SK-N-SH (cell line): Measurements from ENCODE around the gene GOPC. TPM values are rescaled to one million over a fixed set of nuclear protein-coding genes. Genes with fewer than 3 reads are reported as not detected.

Source experiments
- CTCF ChIA-PET: fragments of 300-600, 350-600 bp; formaldehyde crosslinking; extraction: SDS; loops from one replicate; lab custom pipeline; 2021; lab: Yijun Ruan, JAX
- POLR2A ChIA-PET: fragments of 350-600 bp; sonication (Branson Sonifier 250); formaldehyde crosslinking; extraction: SDS; loops from one replicate; lab custom pipeline; 2020; ENCODE audit warnings: antibody characterized with exemption, inconsistent platforms; lab: Yijun Ruan, JAX
- DNase-seq: peaks from one replicate; pipeline ENCODE4 v3.0.0; 2012
- H2AFZ ChIP-seq: fragments of 200-600 bp; sonication (generic); 2 replicates; pipeline ENCODE4 v1.8.1; 2016; ENCODE audit warnings: antibody characterized with exemption, mild to moderate bottlenecking, low read depth
- H3F3A ChIP-seq: fragments of 200-600 bp; sonication (generic); replicated peaks from 2 replicates; pipeline ENCODE3; 2016; ENCODE audit warnings: antibody characterized with exemption, mild to moderate bottlenecking; ENCODE audit not compliant: insufficient read depth
- H3K27ac ChIP-seq, 2 experiments: fragments of 200-500 bp in 1 of 2; fragments of 200-600 bp in 1 of 2; sonication (Bioruptor generic) in 1 of 2; sonication (generic), shearing (Covaris generic) in 1 of 2; 2 replicates each; pipeline versions ENCODE4 v1.5.1 to v1.6.1; 2014 to 2016; ENCODE audit warnings: low read depth in 2 of 2, inconsistent platforms in 1 of 2, low read length in 1 of 2, mild to moderate bottlenecking in 1 of 2, mixed read lengths in 1 of 2
- H3K27me3 ChIP-seq: fragments of 200-600 bp; sonication (generic), shearing (Covaris generic); 2 replicates; pipeline ENCODE4 v1.6.1; 2016; ENCODE audit warnings: mixed run types; ENCODE audit not compliant: insufficient read depth
- H3K36me3 ChIP-seq, 2 experiments: fragments of 200-500 bp in 1 of 2; fragments of 200-600 bp in 1 of 2; sonication (Bioruptor generic) in 1 of 2; sonication (generic) in 1 of 2; replicated peaks in 1 of 2; 2 replicates each; pipeline versions ENCODE3 to v1.5.1; 2014 to 2016; ENCODE audit warnings: low read length in 1 of 2, mild to moderate bottlenecking in 1 of 2; ENCODE audit not compliant: insufficient read depth in 2 of 2, control insufficient read depth in 1 of 2
- H3K4me1 ChIP-seq, 2 experiments: fragments of 200-500 bp in 1 of 2; fragments of 200-600 bp in 1 of 2; sonication (Bioruptor generic) in 1 of 2; sonication (generic), shearing (Covaris generic) in 1 of 2; 2 replicates each; pipeline versions ENCODE4 v1.5.1 to v1.6.1; 2014 to 2016; ENCODE audit warnings: low read depth in 1 of 2, low read length in 1 of 2, mixed run types in 1 of 2; ENCODE audit not compliant: insufficient read depth in 2 of 2, control insufficient read depth in 1 of 2
- H3K4me2 ChIP-seq: fragments of 200-600 bp; sonication (generic), shearing (Covaris generic); 2 replicates; pipeline ENCODE4 v1.6.1; 2017; ENCODE audit warnings: mixed run types
- H3K4me3 ChIP-seq, 2 experiments: fragments of 200-500 bp in 1 of 2; fragments of 200-600 bp in 1 of 2; sonication (Bioruptor generic) in 1 of 2; sonication (generic), shearing (Covaris generic) in 1 of 2; 2 replicates each; pipeline versions ENCODE4 v1.5.1 to v1.8.1; 2014 to 2016; ENCODE audit warnings: low read depth in 2 of 2, inconsistent platforms in 1 of 2, low read length in 1 of 2, mild to moderate bottlenecking in 1 of 2, mixed read lengths in 1 of 2, moderate library complexity in 1 of 2
- H3K79me2 ChIP-seq: fragments of 200-600 bp; sonication (generic); 2 replicates; pipeline ENCODE4 v1.8.1; 2017; ENCODE audit warnings: mild to moderate bottlenecking; ENCODE audit not compliant: insufficient read depth
- H3K9ac ChIP-seq: fragments of 200-600 bp; sonication (generic); 2 replicates; pipeline ENCODE4 v1.6.1; 2017; ENCODE audit warnings: mixed run types
- H3K9me2 ChIP-seq: fragments of 200-600 bp; sonication (generic); 2 replicates; pipeline ENCODE4 v1.6.1; 2017; ENCODE audit warnings: mixed run types
- H3K9me3 ChIP-seq: fragments of 200-600 bp; sonication (generic); 2 replicates; pipeline ENCODE4 v1.6.1; 2017; ENCODE audit warnings: mixed run types, mild to moderate bottlenecking, moderate library complexity
- H4K20me1 ChIP-seq: fragments of 200-600 bp; sonication (generic); 2 replicates; pipeline ENCODE4 v1.6.1; 2017; ENCODE audit warnings: mild to moderate bottlenecking, mixed run types; ENCODE audit not compliant: insufficient read depth
- CHD2 ChIP-seq: fragments of 150-350 bp; IDR thresholded peaks from 2 replicates; pipeline ENCODE4 v1.6.1; 2018; ENCODE audit warnings: low read length; ENCODE audit not compliant: partially characterized antibody
- ELF1 ChIP-seq: IDR thresholded peaks from 2 replicates; pipeline ENCODE4 v1.4.0; 2012
- EZH2phosphoT487 ChIP-seq: fragments of 200-600 bp; sonication (generic); IDR thresholded peaks from 2 replicates; pipeline ENCODE4 v1.6.1; 2017; ENCODE audit warnings: low read depth, mixed run types, mild to moderate bottlenecking, antibody characterized with exemption, moderate library complexity, borderline replicate concordance
- JUND ChIP-seq: IDR thresholded peaks from 2 replicates; pipeline ENCODE4 v1.4.0; 2012
- NFIC ChIP-seq: IDR thresholded peaks from 2 replicates; pipeline ENCODE4 v1.4.0; 2012; ENCODE audit warnings: borderline replicate concordance
- NRF1 ChIP-seq: IDR thresholded peaks from 2 replicates; pipeline ENCODE4 v1.6.1; 2012; ENCODE audit warnings: low read depth, mild to moderate bottlenecking, low read length
- RAD21 ChIP-seq: IDR thresholded peaks from 2 replicates; pipeline ENCODE4 v1.6.1; 2012; ENCODE audit warnings: mild to moderate bottlenecking, low read length
- RCOR1 ChIP-seq: fragments of 150-350 bp; IDR thresholded peaks from 2 replicates; pipeline ENCODE4 v1.6.1; 2017; ENCODE audit warnings: antibody characterized with exemption, low read length
- REST ChIP-seq: IDR thresholded peaks from 2 replicates; pipeline ENCODE4 v1.6.1; 2012; ENCODE audit warnings: mild to moderate bottlenecking, low read depth, low read length, moderate library complexity
- RXRA ChIP-seq: IDR thresholded peaks from 2 replicates; pipeline ENCODE4 v1.4.0; 2012; ENCODE audit warnings: low read depth, mild to moderate bottlenecking, borderline replicate concordance
- SMC3 ChIP-seq: IDR thresholded peaks from 2 replicates; pipeline ENCODE4 v1.6.1; 2012; ENCODE audit warnings: low read depth, low read length, improper control_type of control experiment
- TEAD4 ChIP-seq: IDR thresholded peaks from 2 replicates; pipeline ENCODE4 v1.4.0; 2012; ENCODE audit warnings: mild to moderate bottlenecking, borderline replicate concordance; ENCODE audit not compliant: insufficient read depth
- WGBS: methylation state at CpG from one replicate; pipeline ENCODE4 v1.1.6; 2017; ENCODE audit warnings: low lambda C conversion rate; 5-methylcytosine and 5-hydroxymethylcytosine counted together
- polyA plus RNA-seq, 3 experiments: library from polyadenylated mRNA; depleted of rRNA; stranded (reverse); fragments of >200 nt; gene quantifications; 2 replicates each; pipeline ENCODE4 v1.2.3, GENCODE V29; 2012
- TF ChIP-seq, protein P1 (sequence below): IDR thresholded peaks from 2 replicates; pipeline ENCODE4; 2012
- TF ChIP-seq, protein P2 (sequence below): fragments of 150-350 bp; IDR thresholded peaks from 2 replicates; pipeline ENCODE4 v1.6.1; 2017; ENCODE audit warnings: antibody characterized with exemption, low read length, low read depth, borderline replicate concordance
- TF ChIP-seq, protein P3 (sequence below): IDR thresholded peaks from 2 replicates; pipeline ENCODE4 v1.4.0; 2012; ENCODE audit warnings: low read depth, borderline replicate concordance

The GOPC gene
- polyA plus RNA-seq, 1 of the 3 experiments (the other 2 are of a cell fraction): 20.8 TPM

- Histone ChIP-seq H3K36me3 (peaks cover 41 to 88% of the 10 kb centered on the region in 2 experiments), H3K4me1 (peaks cover 0 to 15% of the 10 kb centered on the region in 2 experiments), H3K9me3 (no peaks in the 10 kb centered on the region), H3F3A (peaks cover 58% of the 10 kb centered on the region), H4K20me1 (no peaks in the 10 kb centered on the region), H3K9ac (no peak overlapping the region), H2AFZ (no peak overlapping the region), H3K9me2 (no peaks in the 10 kb centered on the region), H3K27ac (no peak overlapping the region), H3K27me3 (no peaks in the 10 kb centered on the region), H3K79me2 (peaks cover 28% of the 10 kb centered on the region), H3K4me3 (no peak overlapping the region), H3K4me2 (no peak overlapping the region)
- DNase-seq: no peak
- no peak for TF ChIP-seq REST
- no peak for TF ChIP-seq NRF1
- no peak for TF ChIP-seq CHD2
- WGBS: 65% methylated on average over 5 of the region's 8 CpGs
- CTCF ChIA-PET: interaction anchor here (1.4 kb wide), 1 partner anchor 15 kb away, joined by 4 read pairs; no protein-coding TSS in a partner anchor
- POLR2A ChIA-PET: no interaction called here
These were observed 61.6 kb downstream of the GOPC start for GRCh38 chr6:117540670-117541069.

DNA sequence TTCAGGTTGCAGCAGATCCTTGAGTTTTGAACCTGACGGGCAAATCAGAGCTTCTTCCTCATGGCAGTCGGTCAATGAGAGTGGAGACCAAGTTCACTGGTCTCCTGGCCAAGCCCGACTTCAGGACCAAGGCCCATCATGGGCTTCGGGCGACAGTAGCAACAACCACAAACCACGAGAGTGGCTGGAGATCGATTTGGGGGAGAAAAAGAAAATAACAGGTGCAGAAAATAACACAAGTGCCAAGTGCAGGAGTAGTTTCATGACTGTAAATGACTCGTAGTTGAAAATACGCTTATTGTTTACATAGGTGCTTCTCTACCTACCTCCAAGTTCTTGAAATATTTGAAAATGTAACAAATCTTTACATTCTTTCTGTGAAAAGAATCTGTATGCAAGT, 63.7 kb downstream of the GOPC start:
- TF ChIP-seq NFIC (no peak), JUND (no peak), ELF1 (no peak), RXRA (no peak), RCOR1 (no peak), SMC3 (no peak), EZH2phosphoT487 (no peak), REST (no peak), CHD2 (no peak), TEAD4 (no peak), RAD21 (no peak)
- TF ChIP-seq, protein P1, sequence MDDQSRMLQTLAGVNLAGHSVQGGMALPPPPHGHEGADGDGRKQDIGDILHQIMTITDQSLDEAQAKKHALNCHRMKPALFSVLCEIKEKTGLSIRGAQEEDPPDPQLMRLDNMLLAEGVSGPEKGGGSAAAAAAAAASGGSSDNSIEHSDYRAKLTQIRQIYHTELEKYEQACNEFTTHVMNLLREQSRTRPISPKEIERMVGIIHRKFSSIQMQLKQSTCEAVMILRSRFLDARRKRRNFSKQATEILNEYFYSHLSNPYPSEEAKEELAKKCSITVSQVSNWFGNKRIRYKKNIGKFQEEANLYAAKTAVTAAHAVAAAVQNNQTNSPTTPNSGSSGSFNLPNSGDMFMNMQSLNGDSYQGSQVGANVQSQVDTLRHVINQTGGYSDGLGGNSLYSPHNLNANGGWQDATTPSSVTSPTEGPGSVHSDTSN: no peak
- TF ChIP-seq, protein P2, sequence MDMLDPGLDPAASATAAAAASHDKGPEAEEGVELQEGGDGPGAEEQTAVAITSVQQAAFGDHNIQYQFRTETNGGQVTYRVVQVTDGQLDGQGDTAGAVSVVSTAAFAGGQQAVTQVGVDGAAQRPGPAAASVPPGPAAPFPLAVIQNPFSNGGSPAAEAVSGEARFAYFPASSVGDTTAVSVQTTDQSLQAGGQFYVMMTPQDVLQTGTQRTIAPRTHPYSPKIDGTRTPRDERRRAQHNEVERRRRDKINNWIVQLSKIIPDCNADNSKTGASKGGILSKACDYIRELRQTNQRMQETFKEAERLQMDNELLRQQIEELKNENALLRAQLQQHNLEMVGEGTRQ: no peak
- TF ChIP-seq, protein P3, sequence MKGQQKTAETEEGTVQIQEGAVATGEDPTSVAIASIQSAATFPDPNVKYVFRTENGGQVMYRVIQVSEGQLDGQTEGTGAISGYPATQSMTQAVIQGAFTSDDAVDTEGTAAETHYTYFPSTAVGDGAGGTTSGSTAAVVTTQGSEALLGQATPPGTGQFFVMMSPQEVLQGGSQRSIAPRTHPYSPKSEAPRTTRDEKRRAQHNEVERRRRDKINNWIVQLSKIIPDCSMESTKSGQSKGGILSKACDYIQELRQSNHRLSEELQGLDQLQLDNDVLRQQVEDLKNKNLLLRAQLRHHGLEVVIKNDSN: no peak
- no peak overlapping the region for H3K4me2 ChIP-seq
- no peak overlapping the region for H3K4me3 ChIP-seq
- H3K27me3 ChIP-seq: no peaks in the 10 kb centered on the region
- H3K36me3 ChIP-seq: peaks cover 46 to 83% of the 10 kb centered on the region in 2 experiments
- peaks cover 0 to 9% of the 10 kb centered on the region in 2 experiments; a peak in 2 of 4 replicates for H3K4me1 ChIP-seq
- H3K27ac ChIP-seq: no peak overlapping the region; a peak in 1 of 4 replicates
- no peak overlapping the region for H2AFZ ChIP-seq
- DNase-seq: no peak
- no peaks in the 10 kb centered on the region for H3K9me2 ChIP-seq
- POLR2A ChIA-PET: no interaction called here
- CTCF ChIA-PET: interaction anchor here (0.6 to 2.1 kb wide), 3 partner anchors 17 to 89 kb away, joined by 4 to 7 read pairs (median 4); no protein-coding TSS in a partner anchor
- H3K9ac ChIP-seq: no peak overlapping the region
- 60% methylated on average over 9 of the region's 9 CpGs for WGBS
- peaks cover 39% of the 10 kb centered on the region for H3K79me2 ChIP-seq
- no peaks in the 10 kb centered on the region for H3K9me3 ChIP-seq
- peaks cover 40% of the 10 kb centered on the region for H3F3A ChIP-seq
- no peaks in the 10 kb centered on the region for H4K20me1 ChIP-seq
